Osteocyte (in vitro differentiated cells): ENCODE results near the gene RAVER2. TPM values are rescaled to one million over a fixed set of nuclear protein-coding genes. Genes with fewer than 3 reads are reported as not detected.
"Not testable (repeated sequence)": the region's sequence is repeated elsewhere in the genome, so short reads cannot be mapped to it uniquely, and the experiment has no call there.

Experiments
- DNase-seq: peaks from one replicate; pipeline ENCODE4 v3.0.0; 2021; ENCODE audit warnings: mixed read lengths; ENCODE audit not compliant: unreplicated experiment; ENCODE audit errors: extremely low spot score
- H3K27ac Mint-ChIP-seq: one replicate; pipeline ENCODE4 v1.8.0; 2021; ENCODE audit warnings: mild to moderate bottlenecking, mixed read lengths; ENCODE audit not compliant: unreplicated experiment
- H3K27me3 Mint-ChIP-seq: one replicate; pipeline ENCODE4 v1.8.0; 2021; ENCODE audit warnings: mixed read lengths; ENCODE audit not compliant: unreplicated experiment
- H3K36me3 Mint-ChIP-seq: one replicate; pipeline ENCODE4 v1.8.0; 2021; ENCODE audit warnings: mixed read lengths; ENCODE audit not compliant: unreplicated experiment
- H3K4me1 Mint-ChIP-seq: one replicate; pipeline ENCODE4 v1.8.0; 2021; ENCODE audit warnings: mixed read lengths; ENCODE audit not compliant: unreplicated experiment
- H3K4me3 Mint-ChIP-seq: one replicate; pipeline ENCODE4 v1.8.0; 2021; ENCODE audit warnings: mild to moderate bottlenecking, moderate library complexity, mixed read lengths; ENCODE audit not compliant: unreplicated experiment
- H3K9me3 Mint-ChIP-seq: one replicate; pipeline ENCODE4 v1.8.0; 2021; ENCODE audit warnings: mixed read lengths; ENCODE audit not compliant: unreplicated experiment
- CTCF ChIP-seq: fragments of 200-600 bp; sonication (generic); IDR thresholded peaks from 2 replicates; pipeline ENCODE4 v1.5.0; 2021; ENCODE audit warnings: antibody characterized with exemption, mild to moderate bottlenecking, moderate library complexity
- total RNA-seq: library from RNA; stranded (reverse); gene quantifications from 2 replicates; pipeline ENCODE4 v1.2.1, GENCODE V29; 2021

RAVER2 gene
- total RNA-seq, 1 donor from 2014 or later, result 7.3 TPM

GRCh38 chr1:64765826-64766225, 21.0 kb downstream of the RAVER2 start:
- DNase-seq, result no peak
- H3K27ac Mint-ChIP-seq, result no peak overlapping the region
- peaks cover 9% of the 10 kb centered on the region for H3K36me3 Mint-ChIP-seq
- H3K4me1 Mint-ChIP-seq, result peaks cover 2% of the 10 kb centered on the region
- H3K9me3 Mint-ChIP-seq, result peaks cover 7% of the 10 kb centered on the region
- no peak for TF ChIP-seq CTCF
- H3K27me3 Mint-ChIP-seq, result no peaks in the 10 kb centered on the region
- H3K4me3 Mint-ChIP-seq, result no peak overlapping the region

GRCh38 chr1:64766429-64766828, 21.6 kb downstream of the RAVER2 start:
- Mint-ChIP-seq H3K27me3 (no peaks in the 10 kb centered on the region), H3K27ac (no peak overlapping the region), H3K36me3 (peaks cover 13% of the 10 kb centered on the region), H3K4me3 (no peak overlapping the region), H3K9me3 (peaks cover 11% of the 10 kb centered on the region), H3K4me1 (no peaks in the 10 kb centered on the region)
- TF ChIP-seq CTCF, result no peak
- DNase-seq, result no peak

GRCh38 chr1:64769482-64769881, 24.6 kb downstream of the RAVER2 start:
- Mint-ChIP-seq H3K27ac (no peak overlapping the region), H3K4me1 (no peaks in the 10 kb centered on the region), H3K27me3 (no peaks in the 10 kb centered on the region), H3K9me3 (peaks cover 14% of the 10 kb centered on the region), H3K36me3 (peaks cover 13% of the 10 kb centered on the region), H3K4me3 (no peak overlapping the region)
- TF ChIP-seq CTCF, result no peak
- DNase-seq, result no peak

- DNase-seq, result no peak
- Mint-ChIP-seq H3K9me3 (peaks cover 15% of the 10 kb centered on the region), H3K27me3 (no peaks in the 10 kb centered on the region), H3K27ac (no peak overlapping the region), H3K4me1 (no peaks in the 10 kb centered on the region), H3K4me3 (no peak overlapping the region), H3K36me3 (peaks cover 13% of the 10 kb centered on the region)
- no peak for TF ChIP-seq CTCF
Measured at GRCh38 chr1:64769971-64770370, 25.1 kb downstream of the RAVER2 start.

GRCh38 chr1:64773306-64773705, 28.4 kb downstream of the RAVER2 start:
- DNase-seq, H3K27ac Mint-ChIP-seq, H3K4me1 Mint-ChIP-seq, H3K4me3 Mint-ChIP-seq, H3K27me3 Mint-ChIP-seq: not testable (repeated sequence)
- H3K36me3 Mint-ChIP-seq, result peaks cover 13% of the 10 kb centered on the region
- peaks cover 15% of the 10 kb centered on the region for H3K9me3 Mint-ChIP-seq

GRCh38 chr1:64775113-64775512, 30.2 kb downstream of the RAVER2 start:
- Mint-ChIP-seq H3K4me1 (no peaks in the 10 kb centered on the region), H3K27ac (no peak overlapping the region), H3K4me3 (no peak overlapping the region), H3K27me3 (no peaks in the 10 kb centered on the region), H3K36me3 (peaks cover 11% of the 10 kb centered on the region), H3K9me3 (peaks cover 15% of the 10 kb centered on the region)
- no peak for TF ChIP-seq CTCF
- no peak for DNase-seq

- H3K4me1 Mint-ChIP-seq, H3K36me3 Mint-ChIP-seq, H3K27me3 Mint-ChIP-seq, DNase-seq, H3K27ac Mint-ChIP-seq, H3K9me3 Mint-ChIP-seq, H3K4me3 Mint-ChIP-seq: not testable (repeated sequence)
Measured at GRCh38 chr1:64782044-64782443, 37.2 kb downstream of the RAVER2 start.

- not testable (repeated sequence) for DNase-seq, H3K9me3 Mint-ChIP-seq
Measured at GRCh38 chr1:64782848-64783247, 38.0 kb downstream of the RAVER2 start.

More at GRCh38 chr1:64782848-64783247, 38.0 kb downstream of the RAVER2 start:
- H3K36me3 Mint-ChIP-seq, H3K4me1 Mint-ChIP-seq, H3K4me3 Mint-ChIP-seq, H3K27ac Mint-ChIP-seq, H3K27me3 Mint-ChIP-seq: not testable (repeated sequence)
